Head of caudate nucleus (tissue), 42 donors: ENCODE data around the gene TYW1B.
"Not testable (repeated sequence)": the region's sequence is repeated elsewhere in the genome, so short reads cannot be mapped to it uniquely, and the experiment has no call there.

ENCODE experiments used
- DNase-seq, 42 donors: peaks; one replicate each; pipeline versions ENCODE4 v3.0.0 to v3.0.0-alpha.2; 2020 to 2021; ENCODE audit warnings: mixed read lengths in 7 of 42
- intact Hi-C: fragments of 100-400 bp; cut with DNase I; formaldehyde crosslinking; loops from one replicate; pipeline ENCODE4 v1.15.0; 2022

Gene TYW1B

DNA sequence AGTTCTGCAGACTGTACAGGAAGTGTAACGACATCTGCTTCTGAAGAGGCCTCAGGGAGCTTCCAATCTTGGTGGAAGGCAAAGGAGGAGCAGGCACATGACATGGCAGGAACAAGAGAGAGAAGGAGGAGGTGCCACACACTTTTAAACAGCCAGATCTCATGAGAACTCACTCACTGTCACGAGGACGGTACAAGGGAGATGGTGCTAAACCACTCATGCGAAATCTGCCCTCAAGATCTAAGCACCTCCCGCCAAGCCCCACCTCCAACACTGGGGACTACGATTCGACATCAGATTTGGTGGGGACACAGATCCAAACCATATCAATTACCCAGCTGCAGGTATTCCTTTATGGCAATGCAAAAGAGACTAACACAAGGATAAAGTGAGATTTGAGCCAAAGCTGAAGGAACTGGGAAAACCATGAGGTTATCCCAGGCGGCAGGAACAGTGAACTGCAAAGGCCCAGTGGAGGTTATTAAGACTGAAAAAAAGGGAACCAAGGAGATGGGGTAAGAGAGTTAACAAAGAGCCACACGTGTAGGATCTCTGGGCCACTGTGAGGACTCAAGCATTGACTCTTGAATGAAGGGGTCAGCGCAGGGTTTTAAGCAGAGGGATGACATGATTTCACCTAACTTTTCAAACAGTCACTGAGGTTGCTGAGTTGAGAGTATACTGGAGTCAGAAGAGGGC, 9.2 kb downstream of the TYW1B start:
- intact Hi-C loops, DNase-seq: not testable (repeated sequence)

DNA sequence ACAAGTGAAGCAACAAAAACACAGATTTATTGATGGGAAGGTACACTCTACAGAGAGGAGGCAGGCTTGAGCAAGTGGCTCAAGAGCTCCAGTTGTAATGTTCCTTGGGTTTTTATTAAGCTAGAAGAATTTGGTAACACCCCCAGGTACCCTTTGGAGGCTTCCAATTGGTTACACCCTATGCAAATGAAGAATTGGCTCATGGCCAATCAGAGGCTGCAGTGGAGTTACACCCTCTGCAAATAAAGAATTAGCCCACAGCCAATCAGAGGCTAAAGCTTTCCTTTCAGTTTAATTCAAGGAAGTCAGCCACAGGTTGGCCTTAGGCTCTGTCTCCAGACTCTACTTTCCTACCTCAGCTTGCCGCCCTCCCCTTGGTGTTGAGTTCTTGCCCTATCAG, 10.3 kb downstream of the TYW1B start:
- intact Hi-C loops, DNase-seq: not testable (repeated sequence)

DNA sequence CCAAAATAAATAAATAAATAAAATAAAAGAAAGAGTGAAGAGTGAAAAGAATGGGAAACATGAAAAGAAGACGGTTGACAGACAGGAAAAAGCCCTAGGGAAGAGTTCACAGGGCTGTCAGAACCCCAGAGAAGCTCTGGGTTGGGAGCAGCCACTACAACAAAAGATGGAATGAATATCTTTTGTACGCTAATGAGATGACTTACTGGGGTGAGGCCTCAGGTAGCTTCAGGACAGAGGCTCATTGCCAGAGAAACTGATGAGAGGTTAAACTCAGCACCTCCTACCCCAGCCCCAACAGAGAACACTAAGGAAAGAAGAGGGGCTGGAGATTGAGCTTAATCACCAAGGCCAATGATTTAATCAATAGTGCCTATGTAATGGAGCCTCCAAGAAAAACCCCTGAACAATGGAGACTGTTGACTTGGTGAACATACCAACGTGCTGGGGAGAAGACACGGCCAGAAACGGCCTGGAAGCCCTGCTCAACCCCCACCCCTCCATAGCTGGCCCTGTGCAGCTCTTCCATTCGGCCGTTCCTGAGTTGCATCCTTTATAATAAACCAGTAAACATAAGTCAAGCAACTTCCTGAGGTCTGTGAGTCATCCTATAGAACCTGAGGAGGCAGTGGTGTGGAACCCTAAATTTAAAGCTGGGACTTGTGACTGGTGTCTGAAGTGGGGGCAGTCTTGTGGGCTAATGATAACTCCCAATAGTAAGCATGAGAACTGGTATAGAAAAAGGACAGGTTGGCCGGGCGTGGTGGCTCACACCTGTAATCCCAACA, 11.4 kb downstream of the TYW1B start:
- intact Hi-C loops, DNase-seq: not testable (repeated sequence)

DNA sequence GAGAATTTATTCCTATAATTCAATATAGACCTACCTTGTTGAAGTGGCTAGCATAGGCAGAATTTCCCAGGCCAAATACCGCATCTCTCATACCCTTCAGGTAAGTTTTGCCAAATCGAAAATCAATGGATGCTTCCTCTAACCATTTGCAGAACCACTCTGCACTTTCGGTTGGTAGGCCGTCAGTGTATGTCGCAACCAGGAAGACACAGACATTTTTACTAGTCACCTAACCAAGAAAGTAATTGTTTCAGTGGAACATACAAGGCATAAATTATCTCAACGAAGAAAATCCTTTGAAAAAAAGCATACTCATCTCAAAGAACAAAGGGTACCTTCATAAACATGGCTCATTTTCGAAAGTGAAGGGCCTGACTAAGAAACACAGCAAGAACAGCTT, 17.6 kb downstream of the TYW1B start:
- intact Hi-C loops, DNase-seq: not testable (repeated sequence)

DNA sequence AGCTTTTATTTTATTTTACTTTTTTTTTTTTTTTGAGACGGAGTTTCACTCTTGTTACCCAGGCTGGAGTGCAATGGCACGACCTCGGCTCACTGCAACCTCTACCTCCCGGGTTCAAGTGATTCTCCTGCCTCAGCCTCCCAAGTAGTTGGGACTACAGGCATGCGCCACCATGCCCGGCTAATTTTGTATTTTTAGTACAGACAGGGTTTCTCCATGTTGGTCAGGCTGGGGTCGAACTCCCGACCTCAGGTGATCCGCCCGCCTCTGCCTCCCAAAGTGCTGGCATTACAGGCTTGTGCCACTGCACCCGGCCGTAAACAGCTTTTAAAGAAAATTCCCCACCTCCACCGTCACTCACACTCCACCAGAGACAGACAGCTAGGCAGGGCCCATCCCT, 19.5 kb downstream of the TYW1B start:
- intact Hi-C loops, DNase-seq: not testable (repeated sequence)

DNA sequence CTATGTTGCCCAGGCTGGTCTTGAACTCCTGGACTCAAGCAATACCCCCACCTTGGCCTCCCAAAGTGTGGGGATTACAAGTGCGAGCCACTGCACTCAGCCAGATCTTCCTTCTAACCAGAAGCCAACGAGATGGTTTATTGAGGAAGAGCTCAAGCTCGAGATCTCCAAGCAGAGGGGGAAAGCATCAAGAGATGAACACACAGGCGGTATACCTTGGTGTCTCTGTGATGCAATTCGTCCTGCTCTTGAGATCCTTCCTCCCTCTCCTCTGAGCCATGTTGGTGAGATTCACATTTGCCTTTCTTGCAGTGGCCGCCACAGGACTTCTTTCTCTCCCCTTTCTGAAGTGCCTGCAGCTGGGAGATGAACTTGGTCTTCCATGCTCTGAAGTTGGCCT, 21.1 kb downstream of the TYW1B start:
- DNase-seq, intact Hi-C loops: not testable (repeated sequence)

DNA sequence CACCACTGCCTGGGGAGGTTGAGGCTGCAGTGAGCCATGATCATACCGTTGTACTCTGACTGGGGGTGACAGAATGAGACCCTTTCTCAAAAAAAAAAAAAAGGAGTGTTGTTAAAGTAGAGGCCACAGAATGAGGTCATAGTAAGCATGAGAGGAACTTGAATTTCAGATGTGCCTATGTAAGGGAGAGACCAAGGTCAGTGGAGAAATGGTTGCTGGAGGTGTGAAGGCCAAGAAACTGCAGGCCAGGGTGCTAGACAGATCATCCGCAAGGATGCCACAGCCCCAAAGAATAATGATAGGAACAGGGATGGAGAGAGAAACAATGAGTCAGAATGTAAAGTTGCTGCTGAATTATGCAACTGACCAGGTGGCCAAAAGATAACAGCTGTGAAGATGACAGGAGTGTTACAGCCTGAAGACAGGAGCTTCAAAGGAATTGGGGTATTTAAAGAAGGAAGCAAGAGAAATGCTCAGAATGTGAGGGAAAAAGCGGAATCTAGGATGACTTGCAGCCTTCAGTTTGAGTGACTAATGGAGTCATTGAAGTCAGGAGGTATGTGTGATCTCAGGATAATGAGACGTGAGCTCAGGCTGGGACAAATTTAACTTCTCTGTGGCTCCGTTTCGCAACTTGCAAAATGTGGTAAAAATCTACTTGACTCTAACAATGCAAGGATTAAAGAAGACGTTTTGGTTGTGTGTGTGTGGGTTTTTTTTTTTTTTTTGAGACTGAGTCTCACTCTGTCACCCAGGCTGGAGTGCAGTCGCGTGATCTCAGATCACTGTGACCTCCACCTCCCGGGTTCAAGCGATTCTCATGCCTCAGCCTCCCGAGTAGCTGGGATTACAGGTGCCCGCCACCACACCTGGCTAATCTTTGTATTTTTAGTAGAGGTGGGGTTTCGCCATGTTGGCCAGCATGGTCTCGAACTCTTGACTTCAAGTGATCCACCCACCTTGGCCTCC, 22.2 kb downstream of the TYW1B start:
- intact Hi-C loops: no loop called here
- DNase-seq: peak in 21 of 42 donors; percentile 3 to 65 (median 35)

DNA sequence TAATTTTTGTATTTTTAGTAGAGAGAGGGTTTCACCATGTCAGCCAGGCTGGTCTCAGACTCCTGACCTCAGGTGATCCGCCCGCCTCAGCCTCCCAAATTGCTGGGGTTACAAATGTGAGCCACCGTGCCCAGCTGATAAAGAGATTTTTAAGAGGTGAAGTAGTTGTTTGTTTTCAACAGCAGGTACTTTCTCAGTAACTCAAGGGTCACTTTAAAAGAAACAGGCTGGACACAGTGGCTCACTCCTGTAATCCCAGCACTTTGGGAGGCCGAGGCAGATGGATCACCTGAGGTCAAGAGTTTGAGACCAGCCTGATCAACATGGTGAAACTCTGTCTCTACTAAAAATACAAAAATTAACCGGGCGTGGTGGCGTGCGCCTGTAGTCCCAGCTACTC, 24.2 kb downstream of the TYW1B start:
- intact Hi-C loops, DNase-seq: not testable (repeated sequence)

DNA sequence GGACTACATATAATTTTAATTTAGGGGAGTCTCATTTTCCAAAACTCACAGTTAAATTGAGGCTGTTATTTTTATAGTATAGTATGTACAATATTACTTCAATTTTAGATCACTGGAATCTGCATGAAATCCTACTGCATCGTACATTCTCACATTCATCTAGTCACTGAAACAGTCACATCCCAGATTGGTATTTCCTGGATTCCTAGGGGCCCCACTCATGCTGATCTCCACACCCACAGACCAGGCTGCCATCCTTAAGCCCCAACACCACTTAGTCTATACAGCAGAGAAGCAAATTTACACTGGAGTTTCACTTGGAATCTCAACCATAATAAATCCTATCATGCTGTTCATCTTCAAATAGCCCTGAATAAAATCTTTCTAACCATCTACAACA, 26.4 kb downstream of the TYW1B start:
- intact Hi-C loops: not testable (repeated sequence)

DNA sequence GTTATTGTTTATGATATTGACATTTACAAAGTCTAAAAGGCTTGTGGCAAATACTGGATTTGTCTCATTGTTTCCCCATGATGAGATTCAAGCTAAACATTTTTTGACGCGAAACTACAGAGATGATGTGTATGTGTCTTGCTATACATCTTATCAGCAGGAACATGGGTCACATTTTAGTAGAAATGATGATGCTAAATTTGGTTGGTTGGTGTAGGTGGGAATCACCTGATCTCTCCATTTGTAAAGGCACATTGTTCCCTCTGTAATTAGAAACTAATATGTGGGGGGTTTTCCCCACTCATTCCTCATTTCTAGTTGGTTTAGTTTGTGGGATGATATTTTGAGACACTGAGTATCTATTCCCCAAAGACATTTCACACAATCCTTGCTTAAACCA, 32.6 kb downstream of the TYW1B start:
- intact Hi-C loops, DNase-seq: not testable (repeated sequence)

More for the DNA sequence above, 26.4 kb downstream of the TYW1B start:
- DNase-seq: not testable (repeated sequence)

DNA sequence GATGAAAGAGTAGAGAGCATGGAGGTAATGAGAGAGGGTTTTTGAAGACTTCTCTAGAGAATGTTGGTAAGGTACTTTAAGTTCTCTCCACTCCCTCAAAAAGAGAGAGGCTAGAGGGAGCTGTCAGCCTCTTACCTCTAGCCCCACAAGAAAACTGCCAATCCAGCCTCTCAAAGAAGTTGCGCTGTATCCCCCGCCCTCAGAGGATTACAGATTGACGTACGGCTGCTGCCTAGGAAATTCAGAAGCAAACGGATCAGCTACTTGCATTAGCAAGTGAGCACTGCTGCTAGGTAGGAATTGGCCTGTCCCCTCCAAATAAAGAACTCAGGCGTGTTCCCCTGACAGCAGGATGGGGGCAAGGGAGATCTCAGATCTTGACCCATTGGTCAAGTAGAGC, 34.2 kb downstream of the TYW1B start:
- peak in 26 of 42 donors; percentile 7 to 71 (median 30) for DNase-seq
- intact Hi-C loops: no loop called here

DNA sequence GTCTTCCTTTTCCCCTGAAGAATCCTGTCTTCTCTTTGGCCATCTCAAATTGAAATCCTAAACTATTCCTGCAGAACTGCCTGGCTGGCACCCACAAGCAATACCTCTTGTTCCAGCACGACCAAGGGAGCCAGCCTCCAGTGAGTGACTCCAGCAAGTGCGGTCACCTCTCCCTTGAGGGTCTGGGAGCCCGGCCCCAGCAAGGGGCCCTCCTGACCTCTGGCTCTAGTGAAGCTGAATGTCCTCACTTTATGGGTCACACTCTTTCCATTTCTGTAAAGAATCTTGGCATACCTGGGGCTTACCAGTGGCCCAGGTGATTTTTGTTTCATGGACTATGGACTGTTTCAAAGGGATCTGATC, 37.3 kb downstream of the TYW1B start:
- intact Hi-C loops, DNase-seq: not testable (repeated sequence)

DNA sequence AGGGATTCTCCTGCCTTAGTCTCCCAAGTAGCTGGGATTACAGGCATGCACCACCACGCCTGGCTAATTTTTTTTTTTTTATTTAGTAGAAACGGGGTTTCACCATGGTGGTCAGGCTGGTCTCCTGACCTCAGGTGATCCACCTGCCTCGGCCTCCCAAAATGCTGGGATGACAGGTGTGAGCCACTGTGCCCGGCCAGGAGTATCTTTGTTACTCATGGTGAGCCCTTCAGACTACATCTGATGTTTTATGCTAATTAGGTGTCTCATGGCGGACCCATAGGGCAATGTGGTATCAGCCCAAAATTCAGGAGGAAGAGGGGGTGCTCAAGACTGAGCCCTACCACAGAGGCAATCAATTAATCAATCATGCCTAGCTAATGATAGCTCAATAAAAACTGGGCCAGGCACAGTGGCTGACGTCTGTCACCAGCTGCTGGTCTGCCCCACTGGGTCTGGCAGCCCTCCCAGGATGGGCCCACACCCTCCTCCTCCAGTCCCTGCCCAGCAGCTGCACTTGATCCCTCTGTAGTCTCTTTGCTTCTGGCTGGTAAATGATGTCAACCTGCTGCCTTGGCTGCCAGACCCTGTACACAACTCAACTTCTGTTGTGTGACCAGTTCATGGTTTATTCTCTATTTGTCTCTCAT, 37.8 kb downstream of the TYW1B start:
- intact Hi-C loops: not testable (repeated sequence)
- peak; percentile 7 to 87 (median 69) for DNase-seq

DNA sequence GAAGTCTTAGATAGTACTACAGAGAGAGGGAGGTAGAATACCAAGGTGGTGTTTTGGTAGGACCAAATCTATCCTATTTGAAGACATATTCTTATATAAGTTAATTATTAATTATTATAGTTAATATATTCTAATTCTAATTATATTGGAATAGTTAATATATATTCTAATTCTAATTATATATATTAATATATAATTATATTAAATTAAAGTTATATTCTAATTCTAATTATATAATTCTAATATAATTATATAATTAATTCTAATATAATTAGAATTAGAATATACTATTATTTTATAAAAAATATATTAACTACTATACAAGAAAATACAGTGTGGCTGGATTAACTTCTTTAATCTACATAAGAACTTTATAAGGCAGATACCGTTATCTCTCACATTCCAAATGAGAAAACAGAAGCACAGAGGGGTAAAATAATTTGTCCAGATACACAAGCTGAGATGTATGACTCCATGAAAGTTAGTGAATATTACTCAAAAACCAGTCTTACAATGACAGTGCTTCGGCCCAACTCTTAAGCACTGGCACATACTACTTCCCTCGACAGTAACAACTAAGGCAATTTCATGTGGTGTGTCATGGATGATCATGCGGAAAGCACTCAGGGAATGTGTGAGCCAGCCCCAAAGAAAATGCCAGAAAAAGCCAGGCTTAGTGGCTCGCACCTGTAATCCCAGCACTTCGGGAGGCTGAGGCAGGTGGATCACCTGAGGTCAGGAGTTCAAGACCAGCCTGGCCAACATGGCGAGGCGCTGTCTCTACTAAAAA, 42.6 kb downstream of the TYW1B start:
- intact Hi-C loops: no loop called here
- no peak for DNase-seq

DNA sequence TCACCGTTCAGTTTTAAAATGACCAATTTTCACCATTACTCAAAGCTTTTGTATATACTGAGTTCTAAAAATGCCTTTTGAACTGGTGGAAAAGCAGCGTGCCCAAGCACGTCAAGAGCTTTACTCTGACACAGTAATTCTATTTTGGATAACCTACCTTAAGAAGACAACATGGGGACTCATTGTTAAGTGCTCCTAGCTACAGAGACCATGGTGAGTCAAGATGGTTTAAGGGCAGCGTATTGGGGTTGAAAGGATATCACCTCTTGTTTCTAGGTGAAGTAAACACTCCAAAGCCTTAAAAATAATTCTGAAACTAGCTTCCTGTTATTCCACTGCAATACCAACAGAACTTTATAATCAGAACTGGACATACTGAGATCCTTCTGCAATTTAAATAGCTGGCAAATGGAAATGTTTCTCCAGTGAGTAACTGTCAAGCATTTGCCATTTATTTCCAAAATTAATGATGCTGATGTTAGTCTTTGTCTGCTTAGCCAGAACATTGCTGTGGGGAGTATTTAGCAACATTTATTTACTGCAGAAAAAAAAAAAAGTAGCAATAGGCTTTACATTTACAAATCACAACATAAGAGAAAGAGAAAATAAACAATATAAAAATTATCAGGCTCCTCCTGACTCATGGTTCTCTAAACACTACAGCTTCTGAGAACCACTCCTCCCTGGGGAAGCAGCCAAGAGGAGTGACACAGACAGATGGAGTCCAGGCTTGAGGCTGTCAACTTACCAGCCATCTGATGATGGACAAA, 44.2 kb downstream of the TYW1B start:
- intact Hi-C loops: not testable (repeated sequence)
- peak in 27 of 42 donors; percentile 13 to 73 (median 40) for DNase-seq

DNA sequence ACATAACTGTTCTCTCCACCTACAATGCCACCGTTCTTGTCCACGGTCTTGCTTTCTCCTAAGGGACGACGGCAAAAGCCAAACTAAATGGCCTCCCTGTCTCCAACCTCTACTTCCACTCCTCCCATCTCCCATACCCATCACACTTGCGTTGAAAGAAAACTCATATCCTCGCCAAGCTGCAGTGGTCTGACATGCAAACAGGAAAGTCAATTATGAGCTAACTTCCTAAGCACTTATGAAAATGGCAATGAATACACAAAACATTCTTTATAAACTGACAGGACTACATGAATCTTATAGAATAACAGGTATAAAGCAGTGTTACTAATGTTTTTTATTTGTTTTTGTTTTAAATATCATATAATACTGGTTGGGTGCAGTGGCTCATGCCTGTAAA, 46.4 kb downstream of the TYW1B start:
- intact Hi-C loops: no loop called here
- DNase-seq: no peak

DNA sequence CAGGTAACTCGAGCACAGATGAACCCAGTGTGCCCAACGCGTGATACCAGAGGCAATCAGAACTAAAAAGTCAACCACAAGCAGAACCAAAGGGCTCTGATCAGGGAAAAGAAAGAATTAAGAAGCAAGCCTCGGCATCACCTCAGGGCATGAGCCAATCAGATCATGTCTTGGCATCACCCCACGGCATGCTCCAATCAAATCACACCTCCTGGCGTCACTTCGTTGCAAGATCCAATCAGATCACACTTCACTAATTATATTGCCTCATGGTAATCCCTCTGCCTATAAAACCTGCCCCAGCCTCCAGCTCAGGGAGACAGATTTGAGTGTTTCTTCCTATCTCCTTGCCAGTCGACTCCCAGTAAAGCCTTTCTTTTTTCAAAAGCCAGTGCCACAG, 46.8 kb downstream of the TYW1B start:
- no peak for DNase-seq
- intact Hi-C loops: no loop called here
